Left lung (tissue), 10 donors: ENCODE results near the gene KCNQ1OT1. TPM values are rescaled to one million over a fixed set of nuclear protein-coding genes. Genes with fewer than 3 reads are reported as not detected.

Experiments
- ATAC-seq: fragments of 200-7000 bp; cut with Tn5 transposase; one replicate; pipeline ENCODE4 v1.9.1; 2020; ENCODE audit warnings: moderate library complexity
- DNase-seq, 4 donors: peaks; one replicate each; pipeline ENCODE4 v3.0.0-alpha.2; 2013 to 2020
- H3K27ac ChIP-seq, 2 donors: fragments of 200-600 bp; sonication (generic) in 1 of 2; one replicate each; pipeline versions ENCODE4 v1.5.0 to v1.8.0; 2020 to 2021
- H3K27me3 ChIP-seq, 2 donors: fragments of 200-600 bp; sonication (generic) in 1 of 2; one replicate each; pipeline versions ENCODE4 v1.5.0 to v1.8.0; 2020 to 2021
- H3K36me3 ChIP-seq, 2 donors: fragments of 200-600 bp; sonication (generic) in 1 of 2; one replicate each; pipeline versions ENCODE4 v1.5.0 to v1.8.0; 2020 to 2021
- H3K4me1 ChIP-seq, 2 donors: fragments of 200-600 bp; one replicate each; pipeline ENCODE4 v1.8.0; 2021
- H3K4me3 ChIP-seq, 2 donors: fragments of 200-600 bp; sonication (generic) in 1 of 2; one replicate each; pipeline versions ENCODE4 v1.5.0 to v1.8.0; 2020 to 2021; ENCODE audit warnings: mild to moderate bottlenecking in 1 of 2
- H3K9me3 ChIP-seq, 2 donors: fragments of 200-600 bp; sonication (generic) in 1 of 2; one replicate each; pipeline versions ENCODE4 v1.5.0 to v1.8.0; 2020 to 2021
- CTCF ChIP-seq, 2 donors: fragments of 200-600 bp; sonication (generic) in 1 of 2; IDR thresholded peaks; one replicate each; pipeline versions ENCODE4 v1.5.0 to v1.8.0; 2021; ENCODE audit warnings: antibody characterized with exemption in 2 of 2
- intact Hi-C, 2 donors: fragments of 100-400 bp; cut with DNase I; formaldehyde crosslinking; loops; one replicate each; pipeline versions ENCODE4 v1.11.2 to v1.14.2; 2022
- polyA plus RNA-seq, 6 donors: library from polyadenylated mRNA; unstranded; fragments of 120-200 nt; gene quantifications; one replicate each; pipeline ENCODE4 v1.2.1, GENCODE V29; 2013; ENCODE audit not compliant: insufficient read length in 6 of 6
- total RNA-seq, 2 donors: library from RNA; stranded (reverse); fragmentation: NEBNext Ultra II Directional; extraction: Animal tissue kit (Norgen Biotek cat#: 25700); gene quantifications; one replicate each; pipeline ENCODE4 v1.2.1, GENCODE V29; 2021
- donor health status: DM: no; HTN: yes; CAD: no.
- donor health status: DM: no; HTN: no; CAD: no.

Gene KCNQ1OT1
- total and polyA plus RNA-seq, 8 donors = 1.9 to 2.9 (median 2.7) TPM

- Histone ChIP-seq H3K27ac (no peak overlapping the region), H3K4me1 (no peaks in the 10 kb centered on the region), H3K9me3 (peaks cover 0 to 5% of the 10 kb centered on the region in 2 donors), H3K36me3 (no peaks in the 10 kb centered on the region), H3K27me3 (no peaks in the 10 kb centered on the region), H3K4me3 (no peak overlapping the region)
- ATAC-seq (no peak), DNase-seq (peak in 1 of 4 donors; percentile 21)
- intact Hi-C loops = no loop called here
- no peak for TF ChIP-seq CTCF (IDR thresholded peaks at IDR 0.05)
Observed at GRCh38 chr11:2714871-2715270, 15.1 kb upstream of the KCNQ1OT1 start.

- ATAC-seq (no peak), DNase-seq (peak in 1 of 4 donors; percentile 57)
- no peaks in the 10 kb centered on the region for H3K36me3 ChIP-seq
- H3K9me3 ChIP-seq = peaks cover 0 to 5% of the 10 kb centered on the region in 2 donors
- intact Hi-C loops = no loop called here
- H3K4me1 ChIP-seq = no peaks in the 10 kb centered on the region
- no peak overlapping the region for H3K4me3 ChIP-seq
- H3K27me3 ChIP-seq = no peaks in the 10 kb centered on the region
- no peak for TF ChIP-seq CTCF (IDR thresholded peaks at IDR 0.05)
- no peak overlapping the region for H3K27ac ChIP-seq
Observed at GRCh38 chr11:2714463-2714800, 14.6 kb upstream of the KCNQ1OT1 start.

GRCh38 chr11:2713661-2714462 lies 14.1 kb upstream of the KCNQ1OT1 start:
- DNase-seq (peak in 1 of 4 donors; percentile 63), ATAC-seq (no peak)
- TF ChIP-seq CTCF (IDR thresholded peaks at IDR 0.05) = no peak
- H3K4me1 ChIP-seq = peaks cover 0 to 5% of the 10 kb centered on the region in 2 donors
- no peak overlapping the region for H3K4me3 ChIP-seq
- peaks cover 0 to 5% of the 10 kb centered on the region in 2 donors for H3K9me3 ChIP-seq
- H3K27me3 ChIP-seq = no peaks in the 10 kb centered on the region
- intact Hi-C loops = no loop called here
- H3K36me3 ChIP-seq = no peaks in the 10 kb centered on the region
- H3K27ac ChIP-seq = no peak overlapping the region

- Histone ChIP-seq H3K27me3 (no peaks in the 10 kb centered on the region), H3K9me3 (peaks cover 0 to 5% of the 10 kb centered on the region in 2 donors), H3K4me1 (peaks cover 6 to 11% of the 10 kb centered on the region in 2 donors), H3K4me3 (no peak overlapping the region), H3K27ac (no peak overlapping the region), H3K36me3 (no peaks in the 10 kb centered on the region)
- TF ChIP-seq CTCF (IDR thresholded peaks at IDR 0.05) = no peak
- DNase-seq (peak in 1 of 4 donors; percentile 39), ATAC-seq (no peak)
- intact Hi-C loops = no loop called here
Observed at GRCh38 chr11:2713094-2713493, 13.3 kb upstream of the KCNQ1OT1 start.

- TF ChIP-seq CTCF (IDR thresholded peaks at IDR 0.05) = no peak
- no peak overlapping the region for H3K27ac ChIP-seq
- no peak for ATAC-seq
- H3K27me3 ChIP-seq = no peaks in the 10 kb centered on the region
- intact Hi-C loops = no loop called here
- DNase-seq = no peak
- H3K4me3 ChIP-seq = no peak overlapping the region
- peaks cover 0 to 5% of the 10 kb centered on the region in 2 donors for H3K9me3 ChIP-seq
- peaks cover 7 to 11% of the 10 kb centered on the region in 2 donors for H3K4me1 ChIP-seq
- H3K36me3 ChIP-seq = no peaks in the 10 kb centered on the region
Observed at GRCh38 chr11:2711161-2711560, 11.4 kb upstream of the KCNQ1OT1 start.
